ENCODE measurements around the gene HEYL.
"Not testable (repeated sequence)": the region's sequence is repeated elsewhere in the genome, so short reads cannot be mapped to it uniquely, and the experiment has no call there.

HEYL gene

DNA sequence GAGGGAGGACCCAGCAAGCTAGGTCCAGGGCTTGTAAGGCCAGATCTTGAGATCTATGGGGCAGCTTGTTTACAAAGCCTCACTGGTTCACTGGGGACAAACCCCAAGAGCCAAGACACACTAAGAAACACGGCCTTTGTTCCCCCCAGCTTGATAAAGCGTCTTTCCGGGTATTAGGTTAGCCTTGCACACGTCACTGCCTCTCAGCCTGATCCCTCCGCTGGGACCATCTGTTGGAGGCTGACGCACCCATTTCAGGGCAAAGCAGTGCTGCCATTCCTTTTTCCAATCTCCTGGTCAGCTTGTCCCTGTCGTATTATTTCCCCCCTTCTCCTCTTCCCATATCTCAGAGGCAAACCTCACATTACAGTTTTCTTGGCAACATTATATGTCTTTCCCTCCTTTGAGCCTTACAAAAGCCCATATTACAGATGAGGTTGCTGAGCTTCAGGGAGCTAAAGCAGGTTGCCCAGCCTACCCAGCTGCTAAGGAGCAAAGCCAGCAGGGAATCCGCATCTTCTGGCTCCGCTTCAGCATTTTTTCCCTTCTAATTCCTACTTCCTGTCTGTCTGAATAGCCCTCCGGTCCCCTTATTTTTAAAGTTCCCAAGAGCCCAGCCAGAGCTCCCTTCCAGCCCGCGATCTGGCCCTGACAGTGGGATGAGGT lies 4.1 kb downstream of the HEYL start:
- no peak for DNase-seq

DNA sequence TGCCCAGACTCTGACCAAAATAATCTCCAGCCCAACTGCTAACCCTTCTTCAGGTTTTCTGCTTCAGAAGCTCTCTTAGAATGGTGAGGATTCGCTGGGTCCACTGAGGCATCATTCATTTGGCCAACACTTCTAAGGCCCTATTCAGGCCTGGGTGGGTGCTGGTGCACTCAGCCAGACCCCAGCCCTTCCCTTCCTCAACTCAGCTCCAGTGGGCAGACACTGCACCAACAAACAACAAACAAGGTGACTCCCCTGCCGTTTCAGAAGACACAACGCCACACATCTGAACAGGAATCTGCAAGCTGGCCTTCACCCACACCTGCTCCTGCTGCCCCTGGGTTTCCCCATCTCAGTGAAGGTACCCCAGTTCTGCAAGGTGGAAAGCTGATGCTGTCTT lies 6.0 kb downstream of the HEYL start:
- no peak for DNase-seq

DNA sequence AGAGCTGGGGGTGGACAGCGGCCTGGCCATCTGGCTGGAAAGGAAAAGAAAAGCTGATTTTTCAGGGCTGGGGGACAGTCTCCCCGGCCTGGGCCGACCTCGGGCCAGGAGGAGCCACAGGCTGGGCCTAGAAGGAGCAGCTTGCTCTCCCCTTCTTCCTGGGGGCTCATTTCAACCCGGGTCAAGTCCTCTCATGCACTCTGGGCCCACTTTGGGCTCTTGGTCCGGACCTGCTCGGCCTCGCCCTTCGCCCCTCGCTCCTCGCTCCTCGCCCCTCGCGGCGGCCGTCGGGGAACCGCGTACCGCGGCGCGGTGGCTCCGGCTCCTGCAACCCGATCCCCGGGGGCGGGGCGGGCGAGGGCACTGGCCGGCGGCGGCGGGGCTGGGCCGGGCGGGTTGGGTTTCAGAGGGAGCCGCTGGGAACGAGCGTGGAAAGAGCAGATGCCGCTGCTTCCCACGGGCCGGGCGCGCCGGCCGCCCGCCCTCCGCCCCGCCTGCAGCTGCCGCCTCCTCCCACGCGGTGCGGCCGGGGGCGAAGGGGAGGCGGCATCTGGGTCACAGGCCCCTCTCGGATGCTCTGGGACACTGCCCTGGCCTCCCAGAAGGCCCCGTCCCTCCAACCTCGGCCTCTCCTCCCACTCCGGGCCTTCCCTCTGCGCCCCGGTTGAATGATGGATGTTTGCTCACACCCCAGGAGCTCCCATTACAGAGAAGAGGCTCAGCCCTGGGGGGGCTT lies 6.6 kb downstream of the HEYL start:
- DNase-seq, result no peak

DNA sequence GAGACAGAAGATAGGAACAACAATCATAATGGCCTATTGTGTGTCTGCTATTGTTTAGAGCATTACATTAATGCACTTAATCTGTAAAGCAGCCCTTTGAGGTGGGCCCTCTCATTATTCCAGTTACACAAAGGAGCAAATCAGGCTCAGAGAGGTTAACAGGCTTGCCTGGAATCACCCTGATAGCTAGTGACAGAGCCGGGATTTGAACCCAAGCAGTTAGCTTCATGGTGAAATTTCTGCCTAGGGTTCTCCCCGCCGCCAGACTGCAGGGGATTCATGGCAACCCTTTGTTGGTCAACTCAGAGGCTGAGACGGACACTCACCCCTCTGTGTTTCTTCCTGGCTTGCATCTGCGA lies 7.1 kb downstream of the HEYL start:
- DNase-seq, result no peak

DNA sequence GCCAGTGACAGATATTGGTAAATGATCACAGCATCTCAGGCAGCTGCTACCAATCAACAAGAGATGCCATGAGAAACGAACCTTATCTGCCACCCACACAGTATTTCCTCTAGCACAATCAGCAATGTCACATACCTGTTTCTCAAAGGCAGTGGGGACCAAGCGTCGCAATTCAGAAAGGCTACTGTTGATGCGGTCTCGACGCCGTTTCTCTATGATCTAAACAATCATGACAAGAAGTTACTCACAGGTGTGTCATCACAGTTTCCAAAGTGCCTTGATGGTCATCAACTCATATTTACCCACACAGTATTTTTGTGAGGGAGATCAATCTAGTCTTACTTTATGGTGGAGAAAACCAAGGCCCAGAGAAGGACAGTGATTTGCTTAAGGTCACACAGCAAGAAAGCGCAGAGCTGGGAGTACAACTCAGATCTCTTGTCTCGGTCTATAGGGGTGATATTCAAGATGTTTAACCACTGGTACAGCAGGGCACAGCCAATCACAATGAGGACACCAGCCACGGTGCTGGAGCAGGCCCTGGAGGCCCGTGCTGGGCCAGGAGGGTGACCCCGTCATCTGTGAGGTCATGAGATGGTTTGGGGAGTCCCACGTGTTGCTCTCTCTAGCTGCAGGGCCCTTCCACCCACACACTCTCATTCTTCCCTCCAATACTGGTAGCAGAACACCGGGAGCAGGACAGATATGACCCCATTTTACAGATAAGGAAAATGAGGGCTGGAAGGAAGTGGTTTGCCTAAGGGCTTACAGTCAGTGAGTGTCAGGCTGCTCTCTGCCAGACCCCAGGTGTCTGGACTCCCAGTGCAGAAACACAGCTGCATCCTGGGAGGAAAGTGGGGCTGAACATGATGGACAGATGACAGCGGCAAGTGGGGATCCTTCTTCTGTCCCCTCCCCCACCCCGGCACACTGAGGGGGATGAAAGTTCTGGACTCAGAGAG lies 7.8 kb downstream of the HEYL start:
- no peak for DNase-seq

DNA sequence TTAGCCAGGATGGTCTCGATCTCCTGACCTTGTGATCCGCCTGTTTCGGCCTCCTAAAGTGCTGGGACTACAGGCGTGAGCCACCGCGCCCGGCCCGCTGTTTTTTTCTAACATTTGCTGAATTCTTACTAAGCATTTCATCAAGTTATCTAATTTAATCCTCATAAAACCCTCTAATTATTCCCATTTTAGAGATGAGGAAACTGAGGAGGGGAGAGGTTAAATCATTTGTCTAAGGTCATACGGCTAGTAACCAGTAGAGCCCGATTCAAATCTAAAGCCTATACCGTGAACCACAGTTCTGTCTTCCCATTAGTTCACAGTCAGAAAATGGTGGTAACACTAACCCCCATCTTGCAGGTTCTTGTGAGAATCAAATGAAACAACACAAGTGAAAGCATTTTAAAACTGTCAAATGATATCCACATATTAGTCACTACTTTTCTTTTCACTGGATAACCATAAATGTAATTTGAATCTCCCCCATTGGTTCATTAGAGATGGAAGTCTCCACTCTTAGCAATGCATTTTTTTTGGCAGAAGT lies 10.6 kb downstream of the HEYL start:
- DNase-seq, result no peak

DNA sequence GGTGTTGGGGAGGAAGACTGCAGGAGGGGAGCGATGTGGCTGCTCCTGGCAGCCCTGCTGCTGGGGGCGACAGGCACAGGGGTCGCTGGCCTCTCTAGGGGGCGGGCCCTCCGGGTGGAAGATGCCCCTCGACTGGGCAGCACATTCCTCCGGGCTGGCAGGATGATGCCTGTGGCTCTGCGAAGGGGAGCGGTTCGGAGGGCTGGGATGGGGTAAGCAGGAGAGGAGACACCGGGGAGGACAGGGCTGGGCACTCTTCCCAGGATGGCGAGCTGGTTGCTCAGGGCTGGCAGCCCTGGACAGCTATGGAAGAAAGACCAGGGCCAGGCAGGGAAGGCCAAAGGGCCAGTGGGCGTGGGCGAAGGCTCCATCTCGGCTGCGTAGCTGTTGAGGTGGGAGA lies 12.8 kb downstream of the HEYL start:
- DNase-seq, result no peak

DNA sequence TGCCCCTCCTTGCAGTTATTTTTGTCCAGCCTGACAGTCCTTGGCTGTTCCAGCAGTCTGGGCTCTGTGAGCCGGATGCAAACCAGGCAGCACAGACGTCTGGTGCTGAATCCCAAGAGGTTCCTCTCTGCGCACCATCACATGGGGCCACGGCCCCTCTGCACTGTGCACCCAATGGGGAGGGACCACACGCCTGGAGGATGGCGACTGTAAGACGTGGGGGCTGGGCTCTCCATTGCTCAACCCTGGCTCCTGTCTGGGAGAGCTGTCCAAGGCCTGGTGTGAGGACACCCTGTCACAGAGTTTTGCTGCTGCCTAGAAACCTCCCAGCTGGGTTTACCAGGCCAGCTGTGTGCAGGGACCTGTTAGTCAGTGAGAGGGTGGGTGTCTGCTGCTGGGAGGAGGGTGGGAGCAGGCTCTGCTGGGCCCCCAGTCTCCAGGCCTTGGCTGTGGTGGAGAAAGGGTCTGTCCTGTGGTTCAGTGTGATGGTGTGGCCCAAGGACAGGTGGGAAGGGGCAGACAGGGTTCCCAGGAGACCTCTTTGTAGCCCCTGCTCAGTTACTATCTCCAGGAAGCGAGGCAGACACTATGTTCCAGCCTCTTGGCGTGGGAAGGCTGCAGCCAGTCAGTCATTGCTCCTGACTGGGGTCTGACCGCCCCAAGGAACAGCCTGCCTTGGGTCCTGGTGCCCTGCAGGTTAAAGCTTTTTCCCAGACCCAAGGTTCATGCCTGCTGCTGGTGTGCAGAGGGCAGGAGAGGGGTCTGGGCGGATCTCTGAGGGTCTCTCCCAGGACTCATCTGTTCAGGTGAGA lies 13.8 kb downstream of the HEYL start:
- no peak for DNase-seq

DNA sequence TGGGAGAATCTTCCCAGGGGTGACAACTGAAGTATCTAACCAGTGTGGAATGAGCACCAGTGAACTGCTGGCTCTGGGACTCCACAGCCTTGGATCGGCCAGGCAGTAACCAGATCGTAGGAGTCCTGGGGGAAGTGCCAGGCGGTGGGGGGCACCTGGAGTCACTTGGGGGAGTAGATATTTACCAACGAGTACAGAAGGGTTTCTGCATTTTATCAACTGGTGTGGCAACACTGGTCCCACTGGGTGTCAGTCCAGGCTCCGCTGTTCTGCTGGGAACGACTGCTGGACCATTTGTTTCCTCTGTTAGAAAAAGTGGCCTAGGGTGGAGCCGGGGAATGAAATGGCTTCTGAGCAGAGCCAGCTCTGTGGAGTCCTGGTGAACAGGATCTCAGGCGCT lies 14.4 kb downstream of the HEYL start:
- DNase-seq, result no peak

DNA sequence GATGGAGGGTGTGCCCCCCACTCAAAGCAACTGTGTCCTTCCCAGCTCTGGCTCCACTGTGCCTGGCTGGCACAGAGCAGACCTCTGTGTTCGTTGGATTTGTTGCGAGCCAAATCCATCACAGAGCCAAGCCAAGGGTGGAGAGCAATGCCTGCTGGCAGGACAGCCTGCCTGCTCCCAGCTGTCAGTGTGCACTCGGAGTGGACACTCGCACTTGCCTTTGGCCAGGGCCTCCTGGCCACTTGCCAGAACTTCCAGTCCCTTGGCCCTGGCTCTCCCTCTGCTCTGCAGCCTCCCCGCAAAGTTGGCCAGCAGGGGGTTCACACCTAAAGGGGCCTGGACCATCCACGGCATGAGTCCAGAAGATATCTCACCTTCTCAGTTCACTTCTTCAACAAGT lies 16.4 kb downstream of the HEYL start:
- no peak for DNase-seq

DNA sequence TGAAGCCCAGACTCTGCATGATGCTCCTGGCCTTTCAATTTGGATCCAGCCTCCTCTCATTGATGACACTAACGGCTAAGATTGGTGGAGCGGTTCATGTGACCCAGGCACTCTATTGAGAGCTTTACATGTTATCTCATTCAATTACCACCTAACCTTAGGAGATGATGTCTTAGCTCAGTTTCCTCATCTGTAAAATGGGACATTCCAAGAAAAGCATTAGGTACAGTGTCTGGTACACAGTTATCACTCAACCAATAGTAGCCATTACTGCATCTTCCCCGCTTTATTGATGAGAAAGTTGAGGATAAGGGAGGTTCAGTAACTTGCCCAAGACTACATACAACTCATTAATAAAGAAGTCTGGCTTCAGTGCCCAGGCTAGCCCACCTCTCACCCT lies 17.0 kb downstream of the HEYL start:
- no peak for DNase-seq

DNA sequence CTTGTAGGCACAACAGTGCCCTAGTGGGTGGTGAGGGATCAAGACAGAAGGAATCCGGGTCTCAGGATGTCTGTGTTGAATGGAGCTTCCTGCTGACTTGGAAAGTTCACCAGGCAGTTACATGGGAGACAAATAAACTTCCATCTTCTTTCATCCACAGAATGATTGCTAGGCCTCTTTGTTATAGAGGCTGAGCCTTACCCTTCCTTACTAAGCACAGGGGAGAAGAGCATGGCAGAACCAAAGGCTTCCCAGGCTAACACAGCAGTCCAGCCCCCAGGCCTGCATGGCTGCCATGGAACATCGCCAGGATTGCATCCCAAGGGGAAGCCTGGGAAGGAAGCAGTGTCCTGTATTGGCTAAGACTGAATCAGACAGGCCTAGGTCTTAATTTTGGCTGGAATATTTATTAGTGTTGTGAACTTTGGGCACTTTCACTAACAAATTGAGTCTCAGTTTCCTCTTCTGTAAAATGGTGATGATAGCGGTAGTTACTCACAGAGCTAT lies 18.7 kb downstream of the HEYL start:
- no peak for DNase-seq

DNA sequence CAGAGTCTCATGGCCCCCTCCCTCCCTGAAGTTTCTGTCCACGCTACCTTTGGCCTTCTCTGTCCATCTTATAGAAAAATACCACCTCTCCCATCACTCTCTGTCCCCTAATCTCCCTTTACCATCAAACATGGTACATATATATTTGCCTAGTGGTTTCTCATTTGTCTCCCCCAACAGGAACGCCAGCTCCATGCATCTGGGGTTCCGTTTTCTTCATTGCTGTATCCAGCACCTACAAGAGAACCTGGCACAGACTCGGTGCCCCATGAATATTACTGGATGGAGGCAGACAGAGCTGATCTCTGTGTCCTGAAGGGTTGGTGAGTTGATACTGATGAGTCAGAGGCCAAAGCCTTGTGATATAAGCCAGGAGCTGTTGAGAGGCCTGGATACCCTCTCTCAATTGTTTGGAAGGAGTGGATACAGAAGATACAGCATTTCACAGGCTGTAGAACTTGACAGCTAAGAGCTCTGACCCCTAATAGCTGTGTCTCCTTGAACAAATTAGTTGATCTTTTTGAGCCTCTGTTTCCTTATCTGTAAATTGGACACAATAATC lies 21.9 kb downstream of the HEYL start:
- no peak for DNase-seq

DNA sequence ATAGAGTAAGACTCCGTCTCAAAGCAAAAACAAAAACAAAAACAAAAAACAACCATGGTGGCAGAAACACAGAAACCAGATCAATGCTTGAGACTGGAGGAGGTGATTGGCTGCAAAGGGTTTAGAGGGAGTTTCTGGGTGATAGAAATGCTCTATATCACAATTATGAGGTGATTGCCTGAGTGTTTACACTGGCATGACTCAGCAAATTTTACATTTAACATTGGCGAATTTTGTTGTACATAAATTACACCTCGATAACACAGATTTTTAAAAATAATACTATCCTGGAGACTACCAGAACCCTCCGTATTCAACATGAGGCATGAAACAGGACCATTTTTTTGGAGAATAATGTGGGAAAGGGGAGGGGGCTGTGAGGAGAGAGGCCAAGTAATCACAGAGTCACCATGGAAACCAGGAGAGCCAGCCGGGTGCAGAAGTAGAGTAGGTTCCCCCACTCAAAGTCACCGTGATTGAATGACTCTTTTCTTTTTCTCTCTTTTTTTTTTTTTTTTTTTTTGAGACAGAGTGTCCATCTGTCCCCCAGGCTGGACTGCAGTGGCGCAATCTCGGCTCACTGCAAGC lies 24.3 kb downstream of the HEYL start:
- DNase-seq, result no peak

DNA sequence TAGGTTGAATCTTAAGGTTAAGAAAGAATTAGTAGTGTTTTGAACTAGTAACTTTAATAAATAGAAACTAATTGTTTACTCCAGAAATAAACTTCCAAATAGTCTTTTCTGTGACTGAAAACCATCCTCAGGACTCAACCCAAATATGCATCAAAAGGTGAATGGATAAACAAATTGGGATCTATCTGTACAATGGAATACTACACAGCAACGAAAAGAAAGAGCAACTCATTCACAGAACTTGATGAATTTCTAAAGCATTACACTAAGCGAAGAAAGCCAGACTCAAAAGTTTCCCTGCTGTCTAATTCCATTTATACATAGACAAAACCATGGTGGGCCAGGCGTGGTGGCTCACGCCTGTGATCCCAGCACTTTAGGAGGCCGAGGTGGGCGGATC lies 25.0 kb downstream of the HEYL start:
- DNase-seq, result no peak

DNA sequence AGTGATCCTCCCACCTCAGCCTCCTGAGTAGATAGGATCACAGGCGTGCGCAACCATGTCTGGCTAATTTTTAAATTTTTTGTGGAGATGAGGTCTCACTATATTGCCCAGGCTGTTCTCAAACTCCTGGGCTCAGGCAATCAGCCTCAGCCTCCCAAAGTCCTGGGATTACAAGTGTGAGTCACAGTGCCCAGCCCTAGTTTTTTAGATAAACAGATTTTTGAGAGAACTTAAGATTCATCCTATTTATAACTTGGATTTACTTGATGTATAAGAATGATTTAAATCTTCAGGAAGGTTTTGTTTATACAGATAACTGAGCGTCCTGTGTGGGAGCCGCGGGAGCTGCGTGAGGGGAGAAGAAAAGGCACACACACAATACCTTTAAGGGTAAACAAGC lies 26.2 kb downstream of the HEYL start:
- no peak for DNase-seq

DNA sequence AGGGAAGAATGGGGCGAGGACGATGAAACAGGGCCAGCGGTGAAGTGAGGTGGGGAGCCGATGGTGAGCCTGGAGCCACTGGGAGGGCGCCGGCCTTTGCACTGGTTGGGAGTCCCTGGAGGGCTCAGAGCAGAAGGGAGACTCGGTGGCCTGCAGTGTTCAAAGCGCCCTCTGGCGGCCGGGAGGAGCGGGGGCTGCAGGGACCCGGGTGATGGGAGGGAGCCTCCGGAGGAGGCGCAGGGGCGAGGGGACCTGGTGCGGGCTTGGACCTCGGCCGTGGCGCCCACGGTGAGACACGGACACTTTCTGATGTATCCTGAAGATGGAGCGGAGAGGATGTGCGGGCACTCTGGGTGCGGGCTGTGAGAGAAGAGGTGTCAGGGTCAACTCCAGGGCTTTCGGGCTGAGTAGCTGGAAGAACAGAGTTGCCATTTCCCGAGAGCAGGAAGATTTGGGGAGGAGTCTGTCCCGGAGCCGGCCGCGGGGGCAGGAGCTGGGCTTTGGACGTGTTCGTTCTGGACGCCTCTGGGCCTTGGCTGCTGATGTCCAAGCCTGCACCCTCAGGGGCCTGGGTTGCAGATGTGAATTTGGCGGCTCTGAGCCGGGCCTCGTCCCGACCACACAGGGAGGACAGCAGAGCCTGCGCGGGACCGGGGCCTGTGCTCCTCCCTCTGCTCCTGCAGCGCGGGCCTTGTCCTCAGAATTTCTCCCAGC lies 29.7 kb downstream of the HEYL start:
- DNase-seq, result peak; percentile 79

DNA sequence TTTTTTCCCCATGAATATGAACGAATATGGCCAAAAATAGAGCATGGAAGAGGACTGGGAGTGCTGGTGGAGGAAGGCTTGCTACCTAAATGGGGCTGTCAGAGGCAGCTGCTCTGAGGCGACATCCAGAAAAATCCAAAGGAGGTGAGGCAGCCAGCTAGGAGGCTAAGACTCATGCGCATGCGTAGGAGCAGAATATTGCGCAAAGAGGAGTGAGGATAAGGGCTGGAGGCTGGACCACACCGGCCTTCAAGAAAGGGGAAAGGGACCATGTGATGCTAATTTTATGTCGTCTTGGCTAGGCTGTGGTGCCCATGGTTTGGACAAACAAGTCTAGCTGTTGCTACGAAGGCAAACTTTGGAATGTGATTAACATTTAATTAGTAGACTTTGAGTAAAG lies 30.5 kb downstream of the HEYL start:
- no peak for DNase-seq

DNA sequence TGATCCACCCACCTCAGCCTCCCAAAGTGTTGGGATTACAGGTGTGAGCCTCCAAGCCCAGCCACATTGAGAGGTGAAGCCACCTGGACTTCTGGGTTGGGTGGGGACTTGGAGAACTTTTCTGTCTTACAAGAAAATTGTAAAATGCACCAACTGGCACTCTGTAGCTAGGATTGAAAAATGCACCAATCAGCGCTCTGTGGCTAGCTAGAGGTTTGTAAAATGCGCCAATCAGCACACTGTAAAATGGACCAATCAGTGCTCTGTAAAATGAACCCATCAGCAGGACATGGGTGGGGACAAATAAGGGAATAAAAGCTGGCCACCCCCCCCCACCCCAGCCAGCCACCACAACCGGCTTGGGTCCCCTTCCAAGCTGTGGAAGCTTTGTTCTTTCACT lies 35.8 kb downstream of the HEYL start:
- DNase-seq, result not testable (repeated sequence)

DNA sequence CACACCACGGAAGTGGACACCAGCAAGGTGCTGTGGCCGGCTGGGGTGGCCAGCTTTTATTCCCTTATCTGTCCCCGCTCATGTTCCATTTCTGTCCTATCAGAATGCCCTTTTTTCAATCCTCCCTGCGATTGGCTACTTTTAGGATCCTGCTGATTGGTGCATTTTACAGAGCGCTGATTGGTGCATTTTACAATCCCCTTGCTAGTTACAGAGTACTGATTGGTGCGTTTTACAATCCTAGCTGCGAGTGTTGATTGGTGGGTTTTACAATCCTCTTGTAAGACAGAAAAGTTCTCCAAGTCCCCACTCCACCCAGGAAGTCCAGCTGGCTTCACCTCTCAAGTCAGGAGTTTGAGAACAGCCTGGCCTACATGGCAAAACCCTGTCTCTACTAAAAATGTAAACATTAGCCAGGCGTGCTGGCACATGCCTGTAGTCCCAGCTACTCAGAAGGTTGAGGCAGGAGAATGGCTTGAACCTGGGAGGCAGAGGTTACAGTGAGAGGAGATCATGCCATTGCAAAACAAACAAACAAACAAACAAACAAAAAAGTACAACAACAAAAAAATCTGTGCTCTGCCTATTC lies 37.7 kb downstream of the HEYL start:
- DNase-seq, result not testable (repeated sequence)

DNA sequence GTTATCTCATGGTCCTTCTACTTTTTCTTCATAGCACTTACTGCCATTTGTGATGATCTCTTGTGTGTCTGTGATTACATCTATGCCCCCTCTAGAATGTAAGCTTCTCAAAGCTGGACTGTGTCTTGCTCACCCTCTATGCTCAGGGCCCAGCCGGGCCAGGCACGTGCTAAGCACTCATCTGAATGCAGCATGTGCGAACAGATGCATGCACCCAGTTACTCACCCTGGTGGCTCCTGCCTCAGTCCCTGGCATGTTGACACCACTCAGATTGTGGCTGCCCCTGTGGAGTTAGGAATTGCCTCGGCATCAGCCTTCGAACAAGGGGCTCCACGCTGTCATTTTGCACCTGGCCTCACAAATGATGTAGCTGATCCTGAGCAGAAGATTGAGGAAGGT lies 43.3 kb downstream of the HEYL start:
- no peak for DNase-seq
